ENCODE data around the gene SUB1.

Gene SUB1

DNA sequence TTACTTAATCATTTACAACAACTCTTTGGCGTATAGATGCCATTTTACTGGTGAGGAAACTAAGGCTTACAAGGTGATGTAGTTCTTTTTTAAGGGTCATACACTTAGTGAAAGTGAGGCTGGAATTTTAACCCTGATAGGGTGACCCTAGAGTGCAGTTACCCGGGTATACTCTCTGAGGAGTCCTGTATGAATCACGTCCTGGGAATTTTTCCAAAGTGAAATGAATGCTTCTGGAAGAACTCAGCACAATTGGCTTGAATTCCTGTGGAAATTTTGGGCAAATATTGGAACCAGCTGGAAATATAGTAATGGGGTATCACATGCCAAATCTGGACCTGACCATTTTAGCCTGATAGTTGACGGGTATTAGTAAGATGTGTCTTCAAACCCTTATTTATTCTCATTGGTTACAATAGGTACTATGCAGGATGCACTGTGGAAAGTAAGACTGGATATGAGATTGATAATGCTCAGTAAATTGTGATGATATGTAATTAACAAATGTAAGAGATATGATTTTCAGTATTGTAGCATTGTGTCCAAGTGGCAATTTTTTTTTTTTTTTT lies 14.8 kb downstream of the SUB1 start:
- in situ Hi-C loops (cut with HindIII; ENCODE audit: low sequenced_read_pairs) = no loop called here
- TF ChIP-seq, protein P1, sequence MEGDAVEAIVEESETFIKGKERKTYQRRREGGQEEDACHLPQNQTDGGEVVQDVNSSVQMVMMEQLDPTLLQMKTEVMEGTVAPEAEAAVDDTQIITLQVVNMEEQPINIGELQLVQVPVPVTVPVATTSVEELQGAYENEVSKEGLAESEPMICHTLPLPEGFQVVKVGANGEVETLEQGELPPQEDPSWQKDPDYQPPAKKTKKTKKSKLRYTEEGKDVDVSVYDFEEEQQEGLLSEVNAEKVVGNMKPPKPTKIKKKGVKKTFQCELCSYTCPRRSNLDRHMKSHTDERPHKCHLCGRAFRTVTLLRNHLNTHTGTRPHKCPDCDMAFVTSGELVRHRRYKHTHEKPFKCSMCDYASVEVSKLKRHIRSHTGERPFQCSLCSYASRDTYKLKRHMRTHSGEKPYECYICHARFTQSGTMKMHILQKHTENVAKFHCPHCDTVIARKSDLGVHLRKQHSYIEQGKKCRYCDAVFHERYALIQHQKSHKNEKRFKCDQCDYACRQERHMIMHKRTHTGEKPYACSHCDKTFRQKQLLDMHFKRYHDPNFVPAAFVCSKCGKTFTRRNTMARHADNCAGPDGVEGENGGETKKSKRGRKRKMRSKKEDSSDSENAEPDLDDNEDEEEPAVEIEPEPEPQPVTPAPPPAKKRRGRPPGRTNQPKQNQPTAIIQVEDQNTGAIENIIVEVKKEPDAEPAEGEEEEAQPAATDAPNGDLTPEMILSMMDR (IDR thresholded peaks at IDR 0.05; ENCODE audit: low read depth, low read length, missing control alignments) = no peak
- peak; percentile 95 for DNase-seq (ENCODE audit: low read depth)
- H3K4me3 ChIP-seq (ENCODE audit: low read depth, low read length) = no peak overlapping the region

DNA sequence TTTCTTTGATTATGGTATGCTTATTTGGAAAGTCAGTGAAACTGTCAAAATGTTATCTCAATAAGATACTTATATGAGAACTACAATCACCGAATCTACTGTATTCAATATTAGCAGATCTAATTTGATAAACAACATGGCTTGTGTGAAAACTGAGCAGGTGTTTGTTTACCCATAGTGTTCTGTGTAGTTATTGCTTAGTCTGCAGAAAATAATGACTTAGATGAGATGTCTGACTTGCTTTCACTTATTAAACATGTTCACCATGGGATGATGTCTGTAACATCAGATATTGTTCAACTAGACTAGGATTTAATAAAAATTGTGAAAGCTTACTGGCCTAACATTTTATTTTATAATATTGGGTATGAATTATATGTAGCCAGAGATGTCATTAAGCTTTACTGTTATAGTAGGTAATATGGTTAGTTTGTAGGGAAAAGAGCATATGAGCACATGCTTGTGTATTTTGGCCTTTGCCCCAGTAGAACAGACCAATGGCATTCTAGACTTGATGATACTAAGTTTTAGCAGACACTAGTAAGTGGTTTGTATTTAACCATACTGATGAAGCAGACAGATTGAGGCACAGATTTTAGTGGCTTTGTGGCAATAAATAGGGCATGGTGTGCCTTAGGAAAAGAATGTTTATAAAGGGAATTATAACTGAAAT lies 16.4 kb downstream of the SUB1 start:
- in situ Hi-C loops (cut with HindIII; ENCODE audit: low sequenced_read_pairs) = no loop called here
- no peak overlapping the region for H3K4me3 ChIP-seq (ENCODE audit: low read depth, low read length)
- TF ChIP-seq, protein P1 (IDR thresholded peaks at IDR 0.05; ENCODE audit: low read depth, low read length, missing control alignments) = no peak
- no peak for DNase-seq (ENCODE audit: low read depth)

DNA sequence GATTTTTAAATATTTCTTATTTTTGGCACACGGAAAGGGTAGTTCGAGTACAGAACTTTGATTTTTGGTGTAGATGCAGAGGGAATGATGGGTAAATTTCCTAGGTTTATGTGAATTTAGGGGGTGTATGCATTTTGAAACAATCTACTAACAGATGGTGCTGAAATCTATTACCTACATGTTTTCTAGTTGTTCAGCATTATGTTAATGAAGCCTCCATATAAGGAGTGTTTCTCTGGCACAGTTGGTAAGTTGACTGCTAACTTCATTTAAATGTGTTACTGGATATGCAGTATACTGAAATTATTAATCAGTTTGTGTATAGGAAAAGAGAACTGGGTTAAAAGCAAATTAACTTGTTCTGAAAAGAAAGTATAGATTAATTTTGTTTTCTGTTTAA lies 17.5 kb downstream of the SUB1 start:
- in situ Hi-C loops (cut with HindIII; ENCODE audit: low sequenced_read_pairs) = no loop called here
- TF ChIP-seq, protein P1 (IDR thresholded peaks at IDR 0.05; ENCODE audit: low read depth, low read length, missing control alignments) = no peak
- no peak for DNase-seq (ENCODE audit: low read depth)
- no peak overlapping the region for H3K4me3 ChIP-seq (ENCODE audit: low read depth, low read length)

DNA sequence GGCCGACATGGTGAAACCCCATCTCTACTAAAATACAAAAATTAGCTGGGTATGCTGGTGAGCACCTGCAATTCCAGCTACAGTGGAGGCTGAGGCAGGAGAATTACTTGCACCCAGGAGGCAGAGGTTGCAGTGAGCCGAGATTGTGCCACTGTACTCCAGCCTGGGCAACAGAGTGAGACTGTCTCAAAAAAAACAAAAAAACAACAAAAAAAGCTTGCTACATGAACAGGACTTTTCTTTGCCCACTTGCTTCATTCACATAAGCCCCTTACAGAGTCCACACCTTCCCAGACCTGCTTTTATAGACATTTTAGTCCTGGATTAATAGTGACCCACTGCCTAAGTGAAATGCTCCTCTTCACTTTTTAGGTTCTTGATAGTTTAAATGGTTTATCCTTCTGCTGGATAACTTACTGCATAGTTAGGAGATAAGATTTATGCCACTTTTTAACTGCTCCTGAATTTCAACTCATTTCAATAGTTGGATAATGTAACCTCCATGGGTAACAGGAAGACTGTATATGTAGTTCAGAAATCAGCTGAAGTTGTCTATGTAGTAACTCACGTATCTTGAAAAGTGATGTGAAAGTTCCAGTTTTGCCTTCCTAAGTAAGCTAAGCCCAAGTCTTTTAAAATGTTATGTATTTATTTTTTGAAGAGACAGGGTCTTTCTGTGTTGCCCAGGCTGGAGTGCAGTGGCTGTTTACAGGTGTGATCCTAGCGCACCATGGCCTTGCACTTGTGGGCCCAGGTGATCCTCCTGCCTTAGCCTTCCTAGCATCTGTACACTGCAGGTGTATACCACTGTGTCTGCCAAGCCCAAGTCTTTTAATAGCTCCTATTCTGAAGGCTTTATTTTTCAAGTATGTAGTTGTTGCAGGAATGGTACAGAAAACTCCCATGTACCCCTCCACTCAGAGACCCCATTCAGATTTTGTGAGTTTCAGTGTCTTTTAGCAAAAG lies 19.7 kb downstream of the SUB1 start:
- H3K4me3 ChIP-seq (ENCODE audit: low read depth, low read length) = no peak overlapping the region
- in situ Hi-C loops (cut with HindIII; ENCODE audit: low sequenced_read_pairs) = no loop called here
- TF ChIP-seq, protein P1 (IDR thresholded peaks at IDR 0.05; ENCODE audit: low read depth, low read length, missing control alignments) = no peak
- no peak for DNase-seq (ENCODE audit: low read depth)

DNA sequence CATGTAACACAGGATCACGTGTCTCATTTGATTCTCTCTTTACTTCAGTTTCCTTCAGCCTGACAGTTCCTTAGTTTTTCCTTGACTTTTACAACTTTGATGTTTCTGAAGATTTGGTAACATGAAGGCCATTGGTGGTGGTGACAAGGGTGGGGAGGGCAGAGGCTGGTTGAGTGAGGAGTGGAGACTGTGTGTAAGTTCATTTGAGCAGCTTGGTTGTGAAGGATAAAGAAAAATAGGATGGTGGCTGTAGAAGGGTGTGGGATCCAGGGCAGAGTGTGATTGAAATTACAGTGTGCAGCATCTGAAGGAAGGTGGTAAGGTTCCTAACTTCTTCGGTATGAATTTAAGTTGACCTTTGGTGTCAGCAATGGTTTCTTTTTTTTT lies 20.4 kb downstream of the SUB1 start:
- TF ChIP-seq, protein P1 (IDR thresholded peaks at IDR 0.05; ENCODE audit: low read depth, low read length, missing control alignments) = no peak
- no peak overlapping the region for H3K4me3 ChIP-seq (ENCODE audit: low read depth, low read length)
- no peak for DNase-seq (ENCODE audit: low read depth)
- in situ Hi-C loops (cut with HindIII; ENCODE audit: low sequenced_read_pairs) = no loop called here

DNA sequence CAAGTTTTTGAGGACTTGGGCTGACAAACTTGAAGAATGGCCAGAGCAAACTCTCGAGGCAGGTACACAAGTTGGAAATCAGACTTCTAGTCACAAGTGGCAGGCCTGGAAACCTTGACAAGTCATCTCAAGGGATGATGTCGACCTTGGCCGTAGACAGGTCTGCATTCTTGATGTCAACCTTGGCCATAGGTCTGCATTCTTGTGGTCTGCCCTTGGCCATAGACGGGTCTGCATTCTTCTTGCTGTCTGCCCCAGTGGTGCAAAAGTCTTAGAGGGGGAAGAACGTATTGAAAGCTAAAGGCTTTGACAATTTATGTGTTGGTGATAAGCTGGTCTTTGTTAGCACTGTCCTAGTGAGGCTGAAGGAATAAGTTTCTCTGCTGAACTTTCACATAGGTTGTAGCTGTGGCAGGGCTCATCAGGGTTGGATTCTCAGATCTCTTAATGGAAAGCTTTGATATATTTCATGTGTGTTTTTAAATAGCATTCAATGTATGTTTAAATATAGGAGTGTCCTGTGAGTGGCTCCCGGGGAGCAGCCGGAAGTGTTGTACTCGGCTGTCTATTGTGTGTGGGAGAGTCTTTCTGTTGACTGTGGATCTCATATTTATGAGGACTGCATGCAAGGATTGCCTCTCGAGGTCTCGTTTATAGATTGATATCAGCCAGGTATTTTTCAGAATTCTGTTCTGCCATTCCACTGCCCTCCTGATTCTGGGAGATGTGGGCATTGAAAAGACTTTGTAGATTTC lies 27.0 kb downstream of the SUB1 start:
- peak; percentile 29 for DNase-seq (ENCODE audit: low read depth)
- in situ Hi-C loops (cut with HindIII; ENCODE audit: low sequenced_read_pairs) = no loop called here
- TF ChIP-seq, protein P1 (IDR thresholded peaks at IDR 0.05; ENCODE audit: low read depth, low read length, missing control alignments) = no peak
- H3K4me3 ChIP-seq (ENCODE audit: low read depth, low read length) = no peak overlapping the region
